ENCODE measurements around the gene MED12L.
"Not testable (repeated sequence)": the region's sequence is repeated elsewhere in the genome, so short reads cannot be mapped to it uniquely, and the experiment has no call there.

The MED12L gene

GRCh38 chr3:151085227-151085888 is at the start of gene MED12L:
TSS of gene MED12L (plus strand) at chr3:151085664. CDS start at chr3:151086927, 1,263 bp downstream.
- peak within 1 kb of the TSS; percentile 80 for H3K4me3 Mint-ChIP-seq
- H3K27me3 Mint-ChIP-seq, result peaks cover 50% of the 10 kb centered on the region
- no peaks in the 10 kb centered on the region for H3K36me3 Mint-ChIP-seq
- H3K9me3 Mint-ChIP-seq, result no peaks in the 10 kb centered on the region
- peak; percentile 84 for ATAC-seq
- H3K27ac Mint-ChIP-seq, result peak within 1 kb of the TSS; percentile 35
- H3K4me1 Mint-ChIP-seq, result peaks cover 9% of the 10 kb centered on the region

DNA sequence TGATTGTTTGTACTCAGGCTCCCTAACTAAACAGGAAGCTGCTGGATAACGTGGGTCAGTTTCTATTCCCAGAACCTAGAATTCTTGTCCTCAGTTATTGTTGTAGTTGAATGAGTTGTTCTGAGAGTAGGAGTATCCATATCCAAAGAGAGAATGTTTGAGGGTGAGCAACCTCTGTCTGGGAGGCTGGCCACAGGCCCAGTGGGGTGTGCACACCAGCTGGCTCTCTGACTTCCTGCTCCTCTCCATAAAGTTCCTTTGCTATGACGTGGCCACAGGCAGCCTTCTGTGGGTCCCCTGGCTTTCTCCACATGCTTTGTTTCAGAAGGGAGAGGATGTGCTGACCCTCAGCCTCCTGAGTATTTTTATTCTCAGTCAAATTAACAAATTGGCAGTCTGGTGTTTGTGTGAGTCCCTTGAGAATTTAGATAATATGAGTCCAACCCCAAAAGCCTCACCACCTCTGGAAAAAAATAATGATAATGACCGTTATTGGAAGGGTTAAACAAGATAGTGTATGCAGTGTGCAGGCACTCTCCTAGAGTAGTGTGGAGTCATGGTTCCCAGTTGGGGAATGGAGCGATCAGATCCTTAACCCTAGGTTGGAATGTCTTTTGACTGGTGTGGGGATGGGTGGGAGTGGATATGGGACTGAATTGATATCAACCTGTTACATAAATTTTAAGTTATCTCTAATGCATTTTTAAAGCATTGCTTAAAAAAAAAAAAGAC is 47.6 kb upstream of the MED12L start:
- Mint-ChIP-seq H3K9me3 (no peaks in the 10 kb centered on the region), H3K4me1 (no peaks in the 10 kb centered on the region), H3K27me3 (no peaks in the 10 kb centered on the region)

GRCh38 chr3:151044706-151045105 is 40.8 kb upstream of the MED12L start:
- H3K4me1 Mint-ChIP-seq, result no peaks in the 10 kb centered on the region
- H3K36me3 Mint-ChIP-seq, result no peaks in the 10 kb centered on the region
- no peak for ATAC-seq
- no peak overlapping the region for H3K4me3 Mint-ChIP-seq
- H3K9me3 Mint-ChIP-seq, result no peaks in the 10 kb centered on the region
- peaks cover 11% of the 10 kb centered on the region for H3K27me3 Mint-ChIP-seq
- H3K27ac Mint-ChIP-seq, result no peak overlapping the region

More for the DNA sequence above, 47.6 kb upstream of the MED12L start:
- no peak for ATAC-seq
- H3K27ac Mint-ChIP-seq, result no peak overlapping the region
- no peak overlapping the region for H3K4me3 Mint-ChIP-seq
- no peaks in the 10 kb centered on the region for H3K36me3 Mint-ChIP-seq

DNA sequence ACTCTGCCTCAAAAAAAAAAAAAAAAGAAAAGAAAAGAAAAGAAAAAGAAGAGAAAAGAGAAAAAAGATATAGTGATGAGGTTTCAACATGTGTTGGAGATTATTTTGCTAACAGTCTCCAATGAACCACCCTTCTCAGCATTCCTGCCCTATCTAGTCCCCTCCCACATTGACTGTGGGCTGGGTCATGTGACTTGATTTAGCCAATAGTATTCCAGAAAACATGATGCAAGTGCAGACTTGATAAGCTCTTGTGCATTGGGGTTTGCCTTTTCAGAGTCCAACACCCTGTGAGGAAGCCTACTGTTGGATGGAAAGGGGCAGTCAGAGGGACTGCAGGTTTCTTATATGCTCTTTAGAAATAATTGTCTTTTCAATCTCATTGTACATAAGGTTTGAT is 37.8 kb upstream of the MED12L start:
- no peaks in the 10 kb centered on the region for H3K4me1 Mint-ChIP-seq
- H3K9me3 Mint-ChIP-seq, result no peaks in the 10 kb centered on the region
- no peak overlapping the region for H3K27ac Mint-ChIP-seq

GRCh38 chr3:151051533-151051932 is 33.9 kb upstream of the MED12L start:
- no peak for ATAC-seq
- H3K9me3 Mint-ChIP-seq, result no peaks in the 10 kb centered on the region
- H3K27ac Mint-ChIP-seq, result no peak overlapping the region
- no peaks in the 10 kb centered on the region for H3K36me3 Mint-ChIP-seq
- H3K27me3 Mint-ChIP-seq, result peaks cover 32% of the 10 kb centered on the region
- H3K4me1 Mint-ChIP-seq, result no peaks in the 10 kb centered on the region
- H3K4me3 Mint-ChIP-seq, result no peak overlapping the region

More for the DNA sequence above, 37.8 kb upstream of the MED12L start:
- H3K4me3 Mint-ChIP-seq, result no peak overlapping the region
- H3K27me3 Mint-ChIP-seq, result peaks cover 11% of the 10 kb centered on the region
- no peaks in the 10 kb centered on the region for H3K36me3 Mint-ChIP-seq
- no peak for ATAC-seq

- no peak for ATAC-seq
- no peaks in the 10 kb centered on the region for H3K9me3 Mint-ChIP-seq
- no peaks in the 10 kb centered on the region for H3K4me1 Mint-ChIP-seq
- no peak overlapping the region for H3K27ac Mint-ChIP-seq
- peaks cover 32% of the 10 kb centered on the region for H3K27me3 Mint-ChIP-seq
- H3K4me3 Mint-ChIP-seq, result no peak overlapping the region
- no peaks in the 10 kb centered on the region for H3K36me3 Mint-ChIP-seq
Observed at GRCh38 chr3:151052346-151052745, 33.1 kb upstream of the MED12L start.

DNA sequence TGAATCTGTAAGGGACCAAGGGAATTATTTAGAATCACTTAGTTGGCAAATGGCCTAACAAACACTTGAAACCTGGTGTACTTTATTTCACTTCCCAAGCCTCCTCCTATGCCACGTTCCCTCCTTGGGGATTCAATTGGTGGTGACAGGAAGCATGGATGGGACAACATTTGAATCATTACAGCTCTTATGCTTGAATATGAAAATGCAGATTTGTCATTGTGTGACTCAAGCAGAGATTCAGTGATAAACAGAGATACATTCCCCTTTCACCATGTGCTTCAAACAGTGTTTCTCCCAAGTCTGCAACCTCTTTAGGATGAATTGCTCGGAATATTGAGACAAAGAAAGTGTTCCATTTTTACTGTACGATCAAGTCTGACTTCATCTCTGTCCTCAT is 32.7 kb upstream of the MED12L start:
- no peaks in the 10 kb centered on the region for H3K36me3 Mint-ChIP-seq
- H3K4me1 Mint-ChIP-seq, result no peaks in the 10 kb centered on the region
- no peak overlapping the region for H3K27ac Mint-ChIP-seq
- H3K27me3 Mint-ChIP-seq, result peaks cover 32% of the 10 kb centered on the region
- no peaks in the 10 kb centered on the region for H3K9me3 Mint-ChIP-seq
- H3K4me3 Mint-ChIP-seq, result no peak overlapping the region
- no peak for ATAC-seq

GRCh38 chr3:151058740-151059139 is 26.7 kb upstream of the MED12L start:
- H3K27me3 Mint-ChIP-seq, result peaks cover 40% of the 10 kb centered on the region
- no peak overlapping the region for H3K4me3 Mint-ChIP-seq
- H3K27ac Mint-ChIP-seq, result no peak overlapping the region
- no peaks in the 10 kb centered on the region for H3K4me1 Mint-ChIP-seq
- no peaks in the 10 kb centered on the region for H3K36me3 Mint-ChIP-seq
- H3K9me3 Mint-ChIP-seq, result no peaks in the 10 kb centered on the region
- ATAC-seq, result no peak

GRCh38 chr3:151062611-151063010 is 22.9 kb upstream of the MED12L start:
- H3K27ac Mint-ChIP-seq, result no peak overlapping the region
- no peaks in the 10 kb centered on the region for H3K9me3 Mint-ChIP-seq
- H3K4me1 Mint-ChIP-seq, result no peaks in the 10 kb centered on the region
- no peak overlapping the region for H3K4me3 Mint-ChIP-seq
- no peak for ATAC-seq
- no peaks in the 10 kb centered on the region for H3K36me3 Mint-ChIP-seq
- peaks cover 37% of the 10 kb centered on the region for H3K27me3 Mint-ChIP-seq

GRCh38 chr3:151067158-151067557 is 18.3 kb upstream of the MED12L start:
- ATAC-seq, result no peak
- Mint-ChIP-seq H3K36me3 (no peaks in the 10 kb centered on the region), H3K4me1 (no peaks in the 10 kb centered on the region), H3K4me3 (no peak overlapping the region), H3K27ac (no peak overlapping the region), H3K27me3 (peaks cover 18% of the 10 kb centered on the region), H3K9me3 (no peaks in the 10 kb centered on the region)

- not testable (repeated sequence) for H3K4me3 Mint-ChIP-seq, ATAC-seq, H3K27me3 Mint-ChIP-seq, H3K9me3 Mint-ChIP-seq, H3K36me3 Mint-ChIP-seq, H3K4me1 Mint-ChIP-seq, H3K27ac Mint-ChIP-seq
Observed at GRCh38 chr3:151072842-151073241, 12.6 kb upstream of the MED12L start.

DNA sequence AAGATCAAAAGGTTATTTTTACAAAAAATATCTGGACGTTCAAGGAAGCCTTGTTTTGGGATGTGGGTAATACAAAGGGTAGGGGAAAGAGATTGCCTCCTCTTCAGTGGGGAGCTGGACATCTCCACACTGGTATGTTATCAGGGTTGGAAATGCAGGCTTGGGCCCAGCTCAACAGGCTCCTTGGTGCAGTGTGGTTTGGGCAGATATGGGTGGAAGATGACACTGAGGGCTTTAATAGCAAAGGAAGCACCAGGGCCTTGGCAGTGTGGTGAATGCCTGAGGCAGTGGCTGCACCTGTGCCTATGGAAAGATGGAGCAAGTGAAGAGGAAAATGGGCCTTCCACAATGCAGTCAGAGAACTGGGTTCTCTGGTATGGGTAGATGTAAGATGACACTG is 11.2 kb upstream of the MED12L start:
- Mint-ChIP-seq H3K4me3 (no peak overlapping the region), H3K27ac (no peak overlapping the region), H3K27me3 (peaks cover 8% of the 10 kb centered on the region), H3K4me1 (no peaks in the 10 kb centered on the region), H3K9me3 (no peaks in the 10 kb centered on the region), H3K36me3 (no peaks in the 10 kb centered on the region)
- ATAC-seq, result no peak

DNA sequence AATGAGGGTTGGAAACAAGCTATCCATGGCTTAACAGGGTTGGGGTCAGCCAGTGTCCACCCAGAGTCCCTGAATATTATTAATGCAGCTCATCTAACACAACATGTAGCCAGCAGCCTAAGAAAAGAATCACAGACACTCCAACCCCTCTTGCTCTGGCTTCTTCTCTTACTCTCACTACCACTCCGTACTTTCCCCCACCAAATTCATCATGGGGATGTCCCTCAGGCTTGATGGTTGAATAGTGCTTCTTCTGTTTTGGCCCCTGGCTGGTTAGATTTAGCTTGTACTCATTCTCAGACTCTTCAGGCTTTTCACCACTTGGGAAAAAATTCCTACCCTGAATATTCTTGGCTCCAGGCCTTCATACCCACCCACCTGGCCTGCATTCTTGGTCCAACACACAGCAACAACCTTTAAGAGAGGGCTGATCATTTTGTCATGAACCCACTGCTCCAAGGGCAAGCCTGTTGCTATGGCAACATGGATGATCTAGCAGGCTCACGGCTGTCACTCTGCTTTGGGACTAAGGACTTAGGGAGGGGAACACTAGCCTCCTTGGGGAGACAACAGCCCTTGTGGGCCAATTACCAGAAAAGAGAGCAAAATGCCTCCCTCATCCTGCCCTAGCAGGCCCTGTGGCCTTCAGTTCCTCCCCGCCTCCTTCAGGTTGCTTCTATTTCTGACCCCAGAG is 9.4 kb upstream of the MED12L start:
- Mint-ChIP-seq H3K27me3 (peaks cover 23% of the 10 kb centered on the region), H3K4me1 (no peaks in the 10 kb centered on the region), H3K36me3 (no peaks in the 10 kb centered on the region), H3K9me3 (no peaks in the 10 kb centered on the region), H3K4me3 (no peak overlapping the region), H3K27ac (no peak overlapping the region)
- no peak for ATAC-seq

DNA sequence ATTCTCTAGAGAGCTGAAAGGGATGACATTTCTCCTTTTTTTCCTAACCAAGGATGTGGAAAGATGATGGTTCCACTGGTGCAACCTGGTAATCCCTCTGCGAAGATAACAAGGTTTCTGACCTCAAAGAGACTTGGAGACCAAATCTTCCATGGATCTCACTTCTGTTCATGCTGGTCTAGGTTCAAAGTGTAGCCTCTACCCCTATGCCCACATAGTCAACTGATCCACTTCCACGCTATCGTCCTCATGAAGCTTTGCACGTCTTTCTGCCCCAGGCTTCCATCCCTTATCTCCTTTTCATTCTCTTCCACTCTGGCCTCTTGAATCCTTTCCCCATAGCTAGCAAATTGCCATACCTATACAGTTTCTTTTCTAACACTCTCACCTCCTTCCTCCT is 8.8 kb upstream of the MED12L start:
- no peaks in the 10 kb centered on the region for H3K4me1 Mint-ChIP-seq
- no peak for ATAC-seq
- H3K27ac Mint-ChIP-seq, result no peak overlapping the region
- H3K36me3 Mint-ChIP-seq, result no peaks in the 10 kb centered on the region
- peaks cover 29% of the 10 kb centered on the region for H3K27me3 Mint-ChIP-seq
- H3K4me3 Mint-ChIP-seq, result no peak overlapping the region
- H3K9me3 Mint-ChIP-seq, result no peaks in the 10 kb centered on the region

DNA sequence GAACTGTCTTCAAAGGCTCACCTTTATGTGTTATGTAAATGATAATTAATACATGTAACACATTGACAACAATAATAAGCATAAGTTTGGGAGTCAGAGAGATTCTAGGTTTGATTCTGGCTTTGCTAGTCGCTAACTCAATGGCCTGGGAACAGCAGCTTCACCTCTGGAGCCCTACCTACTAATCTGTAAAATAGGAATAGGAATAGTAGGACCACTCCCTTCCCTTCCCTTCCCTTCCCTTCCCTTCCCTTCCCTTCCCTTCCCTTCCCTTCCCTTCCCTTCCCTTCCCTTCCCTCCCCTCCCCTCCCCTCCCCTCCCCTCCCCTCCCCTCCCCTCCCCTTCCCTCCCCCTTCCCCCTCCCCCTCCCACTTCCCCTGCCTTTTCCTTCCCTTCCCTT is 4.4 kb upstream of the MED12L start:
- not testable (repeated sequence) for H3K9me3 Mint-ChIP-seq, H3K4me3 Mint-ChIP-seq, H3K4me1 Mint-ChIP-seq, ATAC-seq, H3K27ac Mint-ChIP-seq, H3K36me3 Mint-ChIP-seq
- H3K27me3 Mint-ChIP-seq, result peaks cover 49% of the 10 kb centered on the region

All from stimulated activated memory B cell treated with anti-CD40 and anti-IgM and Interleukin-4, amounts not matched to agents 10 μg/mL and 1 μg/mL and 100 μg/mL, for 72 hours (primary cell).